GM21786 (cell line): ENCODE data around the gene MOV10L1.
"Not testable (repeated sequence)": the region's sequence is repeated elsewhere in the genome, so short reads cannot be mapped to it uniquely, and the experiment has no call there.

Source experiments
- ATAC-seq: cut with Tn5 transposase; IDR thresholded peaks from one replicate; pipeline ENCODE4 v1.9.1; 2021; ENCODE audit not compliant: unreplicated experiment

MOV10L1 gene

DNA sequence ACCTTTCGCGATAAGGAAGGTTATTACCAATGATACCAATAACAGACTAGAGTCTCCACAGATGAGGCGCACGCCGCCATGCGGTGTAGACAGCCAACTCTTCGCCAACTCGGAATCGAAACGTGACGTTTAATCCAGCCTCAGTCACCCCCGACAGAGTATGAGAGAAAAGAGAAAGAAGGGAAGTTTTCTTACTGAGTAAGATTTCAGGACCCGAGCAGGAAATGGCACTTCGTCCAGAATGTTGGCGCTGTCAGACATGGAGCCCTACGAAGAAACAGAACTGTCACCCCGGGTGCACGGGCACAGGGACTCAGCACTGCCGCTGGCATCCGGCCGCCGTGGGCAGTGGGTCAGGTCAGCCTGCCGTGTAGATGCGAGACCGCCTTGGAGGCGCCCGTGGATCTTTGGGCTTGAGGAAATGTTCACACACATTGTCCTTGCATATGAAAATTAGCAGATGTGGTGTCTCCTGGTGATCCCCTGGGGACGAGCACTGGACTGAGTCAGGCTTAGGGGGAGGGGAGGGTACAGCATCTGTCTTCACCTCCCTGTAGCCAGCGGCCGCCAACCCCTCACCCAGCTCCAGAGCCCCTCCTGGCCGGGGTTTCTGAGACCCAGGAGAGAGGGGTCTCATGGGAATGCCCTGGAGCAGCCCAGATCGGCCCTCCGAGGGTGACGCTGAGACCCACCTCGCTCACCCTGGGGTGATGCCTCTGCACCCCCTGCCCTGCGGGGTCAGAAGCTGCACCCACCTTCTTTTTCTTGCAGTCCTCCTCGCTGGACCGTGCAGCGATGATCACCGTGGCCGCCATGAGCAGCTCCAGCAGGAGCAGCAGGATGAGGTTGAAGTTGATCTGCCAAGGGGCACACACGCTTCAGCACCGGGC, 12.9 kb upstream of the MOV10L1 start:
- ATAC-seq: no peak

DNA sequence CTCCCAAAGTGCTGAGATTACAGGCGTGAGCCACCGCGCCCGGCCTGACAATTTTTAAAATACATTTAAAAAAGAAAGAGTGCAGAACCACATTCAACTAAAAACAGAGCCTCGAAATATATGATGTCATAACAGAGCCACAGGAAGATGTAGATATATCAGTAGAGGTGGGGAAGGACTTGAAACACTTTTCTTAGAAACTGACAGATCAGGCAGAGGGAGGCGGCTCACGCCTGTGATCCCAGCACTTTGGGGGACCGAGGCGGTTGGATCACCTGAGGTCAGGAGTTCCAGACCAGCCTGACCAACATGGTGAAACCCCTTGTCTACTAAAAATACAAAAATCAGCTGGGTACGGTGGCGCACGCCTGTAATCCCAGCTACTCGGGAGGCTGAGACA, 11.6 kb upstream of the MOV10L1 start:
- ATAC-seq: no peak

DNA sequence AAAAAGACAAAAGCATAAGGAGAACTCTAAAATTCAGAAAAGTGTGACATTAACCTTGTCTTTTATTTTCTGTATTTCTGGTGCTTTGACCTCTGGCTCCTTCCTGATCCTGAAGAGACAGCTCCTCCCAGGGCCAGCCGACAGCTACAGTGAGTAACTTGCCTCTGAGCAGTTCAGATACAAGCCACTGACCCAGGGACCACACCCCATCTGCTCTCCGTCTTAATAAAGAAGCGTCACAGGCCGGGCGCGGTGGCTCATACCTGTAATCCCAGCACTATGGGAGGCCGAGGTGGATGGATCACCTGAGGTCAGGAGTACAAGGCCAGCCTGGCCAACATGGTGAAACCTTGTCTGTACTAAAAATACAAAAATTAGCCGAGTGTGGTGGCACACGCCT, 11.0 kb upstream of the MOV10L1 start:
- no peak for ATAC-seq

DNA sequence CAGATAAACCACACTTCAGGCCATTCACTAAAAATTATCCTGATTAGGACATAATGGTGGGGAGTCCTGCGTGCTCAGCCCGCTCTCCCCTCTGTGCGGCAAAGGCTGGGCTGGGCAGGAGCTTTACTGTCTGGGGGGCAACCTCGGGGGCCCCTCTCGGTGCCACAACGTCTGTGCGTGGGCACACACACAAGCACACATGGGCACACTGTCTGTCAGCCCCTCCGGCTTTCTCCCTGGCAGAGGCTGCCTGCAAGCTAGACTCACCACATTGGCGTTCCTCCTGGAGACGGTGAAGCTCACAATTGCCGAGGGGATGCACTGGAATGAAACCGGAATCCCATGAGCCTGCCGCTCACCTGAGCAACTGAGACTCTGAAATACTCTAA, 9.7 kb upstream of the MOV10L1 start:
- ATAC-seq: no peak

DNA sequence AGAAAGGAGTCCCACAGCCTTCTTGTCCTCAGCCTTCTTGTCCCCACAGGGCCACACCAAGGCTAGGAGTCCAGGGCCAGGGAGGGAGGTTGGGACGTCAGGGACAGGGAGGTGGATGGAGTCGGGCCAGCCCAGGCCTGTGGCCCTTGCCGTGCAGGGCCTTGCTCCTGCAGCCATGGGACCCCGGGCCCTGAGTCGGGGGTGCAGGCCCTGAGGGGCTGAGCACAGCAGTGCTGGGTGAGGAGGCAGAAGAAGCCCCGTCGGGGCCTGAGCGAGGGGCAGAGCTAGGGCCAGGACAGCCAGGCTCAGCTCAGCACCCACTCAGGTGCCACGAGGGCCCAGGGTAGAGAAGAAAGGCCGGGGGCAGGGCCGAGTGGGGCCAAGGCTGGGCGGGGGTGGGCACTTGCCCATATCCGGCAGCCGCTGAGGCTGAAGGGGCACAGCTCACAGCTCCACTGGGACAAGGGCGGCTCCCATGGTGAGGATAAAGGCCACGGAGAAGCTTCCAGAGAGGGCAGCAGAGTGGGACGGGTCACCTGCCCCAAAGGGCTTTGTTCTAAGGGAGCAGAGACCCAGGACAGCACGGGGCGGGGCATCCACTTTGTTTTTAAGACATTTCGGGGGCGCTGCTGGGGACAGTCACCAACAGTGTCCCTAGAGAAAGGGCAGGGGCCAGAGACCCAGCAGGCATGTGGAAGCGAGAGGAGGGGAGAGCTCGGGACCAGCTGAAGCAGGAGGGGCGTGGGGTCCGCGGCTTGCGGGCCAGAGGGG, 8.2 kb upstream of the MOV10L1 start:
- no peak for ATAC-seq

DNA sequence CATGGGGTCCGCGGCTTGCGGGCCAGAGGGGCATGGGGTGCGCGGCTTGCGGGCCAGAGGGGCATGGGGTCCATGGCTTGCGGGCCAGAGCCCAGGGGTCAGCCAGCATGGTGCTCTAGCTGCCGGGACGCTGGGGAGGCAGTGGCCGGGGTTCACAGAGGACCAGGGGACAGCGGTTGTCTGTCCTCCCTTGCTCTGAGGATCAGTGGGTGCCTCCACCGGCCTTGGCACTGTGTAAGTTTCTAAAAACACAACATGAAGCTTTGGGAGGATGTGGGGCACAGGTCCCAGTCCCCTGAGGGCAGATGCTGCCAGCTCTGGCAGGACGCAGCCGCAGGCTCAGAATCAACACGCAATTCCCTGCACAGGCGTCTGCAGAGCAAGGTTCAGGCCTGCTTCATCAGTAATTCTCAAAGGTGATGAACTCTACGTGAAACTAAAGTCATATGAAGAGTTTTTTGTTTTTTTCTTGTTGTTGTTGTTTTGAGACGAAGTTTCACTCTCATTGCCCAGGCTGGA, 7.5 kb upstream of the MOV10L1 start:
- ATAC-seq: no peak

DNA sequence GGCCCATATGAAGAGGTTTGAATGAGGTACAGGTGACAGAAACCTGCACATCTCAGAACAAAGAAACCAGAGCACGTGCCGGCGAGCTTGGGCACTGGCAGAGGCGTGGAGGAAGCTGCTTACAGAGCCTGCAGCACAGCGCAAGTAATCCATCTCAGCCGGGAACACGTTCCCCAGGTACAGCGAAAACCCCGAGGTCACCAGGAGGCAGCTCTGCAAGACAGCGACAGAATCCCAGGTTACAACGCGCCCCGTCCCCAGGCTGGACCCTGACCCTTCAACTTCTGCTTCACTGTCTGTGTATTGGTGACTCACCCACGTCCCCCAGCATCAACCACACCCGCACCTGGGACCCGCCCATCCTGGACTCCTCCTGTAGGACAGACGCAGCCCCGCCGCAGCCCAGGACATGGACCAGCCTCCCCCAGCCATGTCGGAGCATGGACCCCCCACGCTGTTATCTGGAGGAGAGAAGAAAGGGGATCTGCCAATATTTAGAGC, 6.8 kb upstream of the MOV10L1 start:
- no peak for ATAC-seq

DNA sequence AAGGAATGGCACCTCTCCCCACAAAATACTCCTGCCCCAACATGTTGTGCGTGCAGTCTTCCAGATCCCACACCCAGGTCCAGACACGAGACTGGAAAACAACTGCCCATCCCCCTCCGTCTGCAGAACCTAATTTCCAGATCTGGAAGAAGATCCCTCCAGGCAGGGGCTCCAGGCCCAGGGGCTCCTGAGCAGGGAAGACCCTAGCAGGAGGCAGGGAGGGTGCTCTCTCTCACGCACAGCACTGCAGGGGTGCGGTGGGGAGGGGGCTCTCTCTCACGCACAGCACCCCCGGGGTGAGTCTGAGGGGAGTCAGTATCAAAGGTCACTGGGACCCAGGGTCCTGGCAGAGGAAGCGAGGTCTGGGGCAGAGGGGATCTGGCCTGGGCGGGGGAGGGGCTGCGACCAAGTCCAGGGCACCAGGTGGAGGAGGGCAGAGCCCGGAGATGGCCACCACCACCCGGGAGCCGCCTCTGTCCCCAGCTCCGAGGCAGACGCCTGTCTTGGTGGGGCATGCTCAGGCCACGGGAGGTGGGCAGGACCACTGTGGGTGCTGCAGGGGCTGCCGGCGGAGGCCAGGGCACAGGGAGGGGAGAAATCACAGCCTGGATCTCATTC, 6.2 kb upstream of the MOV10L1 start:
- ATAC-seq: no peak

DNA sequence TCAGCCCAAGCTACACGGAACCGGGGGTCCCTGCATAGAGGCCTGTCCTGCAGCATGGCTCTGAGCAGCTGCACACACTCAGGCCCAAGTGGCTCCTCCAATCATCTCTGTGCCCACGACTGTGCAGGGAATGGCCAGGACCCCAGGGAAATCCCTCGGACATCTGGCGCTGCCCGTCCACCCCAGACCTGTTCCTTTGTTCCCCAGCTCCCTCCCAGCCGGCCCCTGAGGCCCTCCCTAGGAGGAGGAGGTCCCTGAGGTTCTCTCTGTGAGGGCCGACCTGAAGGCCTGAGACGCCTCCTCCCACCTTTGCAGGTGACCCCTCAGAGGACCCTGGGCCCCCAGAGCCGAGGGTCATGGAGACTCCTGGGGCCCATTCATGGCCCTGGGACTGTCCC, 5.7 kb upstream of the MOV10L1 start:
- ATAC-seq: no peak

DNA sequence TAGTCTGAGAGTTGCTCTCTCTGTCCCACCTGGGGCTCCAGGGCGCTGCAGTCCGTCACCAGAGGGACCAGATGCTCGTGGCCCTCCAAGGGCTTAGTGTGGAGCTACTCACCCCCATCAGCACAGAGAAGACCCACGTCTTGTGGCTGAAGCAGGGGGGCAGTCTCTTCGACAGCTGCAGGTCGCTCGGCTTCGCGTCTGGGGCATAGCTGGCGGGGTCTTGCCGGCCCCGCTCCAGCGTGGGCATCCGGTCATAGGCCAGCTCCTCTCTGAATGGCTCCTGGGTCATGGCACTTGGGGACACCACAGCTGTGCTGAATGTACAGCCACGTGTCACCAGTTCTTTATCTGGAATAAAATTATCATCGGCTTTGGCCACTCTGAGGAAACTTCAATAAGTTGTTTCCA, 5.2 kb upstream of the MOV10L1 start:
- no peak for ATAC-seq

DNA sequence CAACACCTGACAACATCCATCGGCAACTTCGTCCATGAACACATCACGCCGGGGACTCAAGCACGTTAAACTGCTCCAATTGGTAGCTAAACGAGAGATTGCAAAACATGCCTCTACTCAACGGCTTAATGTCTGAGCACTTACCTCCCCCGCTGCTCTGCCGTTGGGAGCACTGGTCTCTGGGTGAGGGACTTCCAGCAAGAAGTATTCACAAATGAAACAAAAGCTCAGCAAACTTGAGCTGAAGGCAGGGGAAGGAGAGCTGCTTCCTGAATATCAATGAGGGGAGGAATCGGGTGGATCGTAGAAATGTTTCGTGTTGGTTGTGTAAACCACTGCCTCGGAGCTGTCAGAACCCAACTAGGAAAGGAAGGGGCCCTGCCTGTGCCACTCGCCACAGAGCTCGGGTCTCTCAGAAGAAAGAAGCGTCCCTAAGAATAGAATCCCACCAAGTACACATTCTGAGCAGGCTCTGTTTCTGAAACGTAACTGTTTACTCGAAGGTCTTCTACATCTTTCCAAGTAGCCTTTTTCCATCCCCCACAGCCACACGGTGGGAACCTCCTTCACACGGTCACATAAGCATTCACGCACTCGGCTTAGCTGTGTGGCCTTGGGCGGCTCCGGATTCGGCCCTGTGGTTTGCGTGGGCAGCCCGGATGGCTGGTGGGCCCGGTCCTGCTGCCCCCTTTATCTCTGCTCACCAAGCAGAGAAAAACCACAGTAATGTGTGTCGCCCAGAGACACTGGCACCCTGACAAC, 4.4 kb upstream of the MOV10L1 start, which contains the start of gene MLC1:
Gene MLC1, minus strand, starts transcription at position 216 of the 762 bp plus-strand sequence. CDS start 524 bp downstream, outside the sequence.
- no peak for ATAC-seq

DNA sequence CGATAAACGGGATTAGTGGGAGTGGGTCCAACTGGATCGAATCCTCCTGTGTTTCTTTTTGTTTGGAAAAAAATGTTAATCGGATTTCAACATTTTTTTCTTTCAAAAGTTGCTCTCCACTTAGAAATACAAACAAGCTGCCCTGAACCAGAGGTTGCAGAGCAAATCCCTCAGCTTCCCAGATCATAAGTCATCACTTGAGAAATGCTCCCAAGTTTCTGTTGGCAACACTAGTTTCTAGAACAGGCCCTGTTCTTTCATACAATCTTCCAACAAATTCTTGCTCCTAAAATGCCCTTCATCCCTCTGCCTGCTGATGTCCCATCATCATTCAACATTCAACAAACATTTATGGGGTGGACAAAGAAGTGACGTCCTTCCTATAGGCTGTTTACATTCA, 3.3 kb upstream of the MOV10L1 start:
- no peak for ATAC-seq

DNA sequence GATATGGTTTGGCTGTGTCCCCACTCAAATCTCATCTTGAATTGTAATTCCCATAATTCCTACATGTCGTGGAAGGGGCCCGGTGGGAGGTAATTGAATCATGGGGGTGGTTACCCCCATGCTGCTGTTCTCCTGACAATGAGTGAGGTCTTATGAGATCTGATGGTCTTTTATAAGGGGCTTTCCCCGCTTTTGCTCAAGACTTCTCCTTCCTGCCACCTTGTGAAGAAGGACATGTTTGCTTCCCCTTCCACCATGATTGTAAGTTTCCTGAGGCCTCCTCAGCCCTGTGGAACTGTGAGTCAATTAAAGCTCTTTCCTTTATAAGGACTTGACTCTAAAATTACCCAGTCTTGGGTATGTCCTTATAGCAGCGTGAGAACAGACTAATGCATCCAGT, 2.8 kb upstream of the MOV10L1 start:
- not testable (repeated sequence) for ATAC-seq

DNA sequence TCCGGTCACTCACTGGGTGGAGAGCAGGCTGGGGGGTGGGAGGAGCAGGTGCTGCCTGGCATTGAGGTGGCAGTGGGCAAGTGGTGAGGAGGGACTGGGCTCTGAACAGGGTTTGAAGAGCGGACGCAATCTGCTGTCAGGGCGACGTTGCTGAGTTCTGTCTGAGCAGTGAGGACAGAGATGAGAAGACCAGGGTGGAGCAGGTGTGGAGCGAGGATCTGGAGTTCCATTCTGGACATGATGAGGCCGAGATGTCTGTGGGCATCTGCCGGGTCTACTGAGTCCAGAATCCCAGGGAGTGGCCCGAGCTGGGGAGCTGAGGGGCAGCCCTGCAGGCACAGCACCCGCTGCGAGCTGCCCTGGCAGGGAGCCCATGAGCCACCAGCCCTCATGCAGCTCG, 2.2 kb upstream of the MOV10L1 start:
- no peak for ATAC-seq

DNA sequence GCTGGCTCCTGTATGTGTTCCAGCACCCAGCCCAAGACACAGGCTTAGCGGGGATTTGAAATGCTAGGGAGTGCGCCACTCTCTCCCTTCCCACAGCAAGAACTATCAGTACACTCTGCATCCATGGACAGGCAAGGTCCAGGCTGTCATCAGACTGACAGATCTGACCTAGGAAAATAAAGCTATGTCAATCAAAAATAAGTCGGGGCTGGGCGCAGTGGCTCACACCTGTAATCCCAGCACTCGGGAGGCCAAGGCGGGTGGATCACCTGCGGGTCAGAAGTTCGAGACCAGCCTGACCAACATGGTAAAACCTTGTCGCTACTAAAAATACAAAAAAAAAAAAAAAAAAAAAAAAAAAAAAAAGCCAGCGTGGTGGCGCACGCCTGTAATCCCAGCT, 1.7 kb upstream of the MOV10L1 start:
- ATAC-seq: no peak

DNA sequence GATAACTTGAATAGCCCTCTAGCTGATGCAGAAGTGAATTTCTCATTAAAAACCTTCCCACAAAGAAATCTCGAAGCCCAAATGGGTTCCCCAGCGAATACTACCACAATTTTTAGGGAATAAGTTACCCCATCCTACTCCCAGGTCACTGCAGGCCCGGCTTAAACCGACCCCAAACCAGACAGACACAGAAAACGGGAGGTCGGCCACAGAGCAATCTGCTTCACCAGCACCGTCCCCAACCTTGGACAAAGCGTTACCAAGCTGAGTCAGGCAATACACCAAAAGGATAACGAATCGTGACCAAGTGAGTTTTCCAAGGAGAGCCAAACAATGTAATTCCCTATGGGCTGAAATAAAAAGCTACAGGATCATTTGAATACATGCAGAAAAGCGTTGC, 575 bp upstream of the MOV10L1 start:
- no peak for ATAC-seq

DNA sequence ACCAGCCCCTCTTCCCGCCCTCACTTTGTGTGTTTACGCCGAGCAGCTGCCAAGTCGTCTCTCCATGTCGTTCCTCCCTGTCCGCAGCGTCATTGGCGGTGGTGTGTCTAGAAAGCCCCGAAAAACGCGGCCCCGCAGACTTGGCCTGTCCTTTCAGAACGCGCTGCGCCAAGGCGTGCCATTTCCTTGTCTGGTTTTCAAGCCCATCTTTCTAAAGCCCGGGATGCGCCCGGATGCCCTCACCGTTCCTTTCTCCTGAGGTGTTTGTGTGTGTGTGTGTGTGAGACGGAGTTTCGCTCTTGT, 557 bp downstream of the MOV10L1 start:
- no peak for ATAC-seq

DNA sequence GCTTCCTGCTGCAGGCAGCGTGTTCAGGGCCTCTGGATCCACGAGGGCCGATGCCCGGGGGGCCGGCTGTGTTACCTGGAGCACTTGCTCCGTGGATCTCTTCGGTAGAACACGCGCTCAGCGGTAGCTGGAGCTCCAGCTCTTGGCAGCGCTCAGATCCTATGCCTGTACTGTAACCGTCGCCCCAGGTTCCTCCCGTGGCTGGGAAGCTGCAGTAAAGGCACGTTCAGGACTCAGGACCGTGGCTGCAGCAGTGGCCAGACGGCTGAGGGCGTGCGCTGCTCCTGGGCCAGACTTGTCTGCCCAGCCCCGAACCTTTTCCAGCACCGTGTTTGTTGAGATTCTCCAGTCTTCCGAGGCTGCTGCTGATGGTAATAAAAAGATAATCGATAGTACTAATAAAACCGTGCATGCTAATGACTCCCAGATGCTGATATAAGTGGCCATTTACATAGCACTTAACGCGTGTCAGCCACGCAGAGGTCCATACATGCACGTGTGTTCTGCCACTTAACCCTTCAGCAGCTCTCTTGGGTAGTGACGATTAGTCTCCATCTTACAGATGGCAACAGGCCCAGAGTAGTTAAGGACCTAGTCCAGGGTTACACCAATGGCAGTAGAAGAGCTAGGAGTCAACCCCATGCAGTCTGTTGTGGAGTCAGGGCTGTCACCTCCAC, 1.4 kb downstream of the MOV10L1 start:
- ATAC-seq: no peak

DNA sequence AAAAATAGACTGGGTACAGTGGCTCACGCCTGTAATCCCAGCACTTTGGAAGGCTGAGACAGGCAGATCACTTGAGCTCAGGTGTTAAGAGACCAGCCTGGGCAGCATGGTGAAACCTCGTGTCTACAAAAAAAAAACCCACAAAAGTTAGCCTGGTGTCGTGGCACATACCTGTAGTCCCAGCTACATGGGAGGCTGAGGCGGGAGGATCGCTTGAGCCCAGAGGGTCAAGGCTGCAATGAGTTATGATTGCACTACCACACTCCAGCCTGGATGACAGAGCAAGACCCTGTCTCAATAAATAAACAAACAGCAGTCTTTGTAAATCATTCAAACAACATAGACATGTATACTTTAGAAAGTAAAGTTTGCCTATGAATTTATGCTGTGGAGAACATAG, 2.5 kb downstream of the MOV10L1 start:
- no peak for ATAC-seq

DNA sequence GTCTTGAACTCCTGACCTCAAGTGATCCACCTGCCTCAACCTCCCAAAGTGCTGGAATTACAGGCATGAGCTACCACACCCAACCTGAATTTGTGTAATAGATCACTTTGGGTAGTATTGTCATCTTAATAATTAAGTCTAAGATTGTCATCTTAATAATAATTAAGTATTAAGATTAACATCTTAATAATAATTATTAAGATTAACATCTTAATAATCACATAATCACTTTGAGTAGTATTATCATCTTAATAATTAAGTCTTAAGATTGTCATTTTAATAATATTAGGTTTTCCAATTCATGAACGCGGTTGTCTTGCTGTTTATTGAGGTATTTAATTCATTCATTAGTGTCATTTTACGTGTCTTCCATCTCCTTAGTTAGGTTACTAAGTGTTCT, 8.2 kb downstream of the MOV10L1 start:
- ATAC-seq: no peak
